GM19193 (cell line): ENCODE results near the gene BEND3.

Experiments
- POLR2A ChIP-seq: IDR thresholded peaks from 4 replicates; pipeline ENCODE4 v1.6.1; 2011; ENCODE audit not compliant: insufficient read depth, insufficient read length; ENCODE audit errors: extremely low read depth

The BEND3 gene

GRCh38 chr6:107123501-107123900 lies 8.2 kb upstream of the BEND3 start:
- no peak for TF ChIP-seq POLR2A

DNA sequence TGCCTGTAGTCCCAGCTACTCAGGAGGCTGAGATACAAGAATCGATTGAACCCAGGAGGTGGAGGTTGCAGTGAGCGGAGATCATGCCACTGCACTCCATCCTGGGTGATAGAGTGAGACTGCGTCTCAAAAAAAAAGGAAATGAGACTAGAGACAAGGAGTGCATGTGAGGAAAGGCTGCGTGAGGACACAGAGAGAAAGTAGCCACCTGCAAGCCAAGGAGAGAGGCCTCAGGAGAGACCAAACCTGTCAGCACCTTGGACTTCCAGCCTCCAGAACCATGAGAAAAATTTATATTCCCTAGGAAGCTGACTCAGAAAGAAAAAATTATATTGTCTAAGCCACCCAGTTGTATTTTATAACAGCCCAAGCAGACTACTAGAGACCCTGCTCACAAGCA lies 7.4 kb upstream of the BEND3 start:
- TF ChIP-seq POLR2A = no peak

DNA sequence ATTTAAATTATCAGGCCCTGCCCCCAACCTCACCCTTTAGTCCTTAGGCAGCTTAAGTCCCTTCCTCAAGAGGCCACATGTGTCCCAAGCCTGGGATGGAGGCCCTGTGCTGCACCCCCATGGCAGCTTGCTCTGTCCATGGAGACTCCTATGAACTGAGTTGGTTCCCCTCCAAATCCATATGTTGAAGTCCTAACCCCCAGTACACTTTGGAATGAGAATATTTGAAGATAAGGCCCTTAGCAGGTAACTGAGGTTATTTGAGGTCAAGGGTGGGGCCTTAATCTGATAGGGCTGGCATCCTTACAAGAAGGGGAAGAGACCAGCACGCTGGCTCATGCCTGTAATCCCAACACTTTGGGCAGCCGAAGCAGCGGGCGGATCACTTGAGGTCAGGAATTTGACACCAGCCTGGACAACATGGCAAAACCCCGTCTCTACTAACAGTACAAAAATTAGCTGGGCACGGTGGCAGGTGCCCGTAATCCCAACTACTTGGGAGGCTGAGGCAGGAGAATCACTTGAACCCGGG lies 6.7 kb upstream of the BEND3 start:
- TF ChIP-seq POLR2A = no peak

- TF ChIP-seq POLR2A = no peak
These were observed 6.0 kb upstream of the BEND3 start for GRCh38 chr6:107121266-107121665.

DNA sequence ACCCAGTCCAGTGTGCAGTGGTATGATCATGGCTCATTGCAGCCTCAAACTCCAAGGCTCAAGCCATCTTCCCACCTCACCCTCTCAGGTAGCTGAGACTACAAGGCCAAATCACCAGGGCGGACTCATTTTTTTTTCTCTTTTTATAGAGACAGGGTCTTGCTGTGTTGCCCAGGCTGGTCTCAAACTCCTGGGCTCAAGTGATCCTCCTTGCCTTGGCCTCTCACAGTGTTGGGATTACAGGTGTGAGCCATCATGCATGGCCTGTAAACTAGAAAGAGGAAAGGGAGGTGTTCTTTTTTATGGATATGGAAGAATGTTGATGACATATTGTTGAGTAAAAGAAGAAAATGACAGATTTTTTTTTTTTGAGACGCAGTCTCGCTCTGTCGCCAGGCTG lies 5.1 kb upstream of the BEND3 start:
- TF ChIP-seq POLR2A = no peak

- no peak for TF ChIP-seq POLR2A
These were observed 3.7 kb upstream of the BEND3 start for GRCh38 chr6:107118976-107119375.

DNA sequence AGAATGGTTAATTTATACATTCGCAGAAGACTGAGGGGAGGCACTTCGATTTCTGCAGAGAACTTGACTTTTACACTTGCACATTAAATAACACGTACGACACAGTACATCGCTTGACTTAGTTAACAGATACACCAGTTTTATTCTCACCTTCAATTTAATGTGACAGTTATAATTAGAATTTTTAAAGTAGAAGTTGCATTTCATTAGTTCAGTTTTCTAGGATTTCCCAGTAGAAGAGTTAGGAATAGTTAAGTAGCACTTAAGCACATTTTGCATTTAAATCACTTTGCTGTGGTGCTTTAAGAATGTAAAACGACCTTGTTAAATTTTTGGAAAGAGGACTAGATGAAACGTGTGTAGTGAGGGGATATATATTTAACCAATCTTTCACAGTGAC lies 1.6 kb upstream of the BEND3 start:
- TF ChIP-seq POLR2A = no peak

- no peak for TF ChIP-seq POLR2A
These were observed 1.1 kb upstream of the BEND3 start for GRCh38 chr6:107116328-107116892.

- no peak for TF ChIP-seq POLR2A
These were observed 496 bp upstream of the BEND3 start for GRCh38 chr6:107115695-107116327.

DNA sequence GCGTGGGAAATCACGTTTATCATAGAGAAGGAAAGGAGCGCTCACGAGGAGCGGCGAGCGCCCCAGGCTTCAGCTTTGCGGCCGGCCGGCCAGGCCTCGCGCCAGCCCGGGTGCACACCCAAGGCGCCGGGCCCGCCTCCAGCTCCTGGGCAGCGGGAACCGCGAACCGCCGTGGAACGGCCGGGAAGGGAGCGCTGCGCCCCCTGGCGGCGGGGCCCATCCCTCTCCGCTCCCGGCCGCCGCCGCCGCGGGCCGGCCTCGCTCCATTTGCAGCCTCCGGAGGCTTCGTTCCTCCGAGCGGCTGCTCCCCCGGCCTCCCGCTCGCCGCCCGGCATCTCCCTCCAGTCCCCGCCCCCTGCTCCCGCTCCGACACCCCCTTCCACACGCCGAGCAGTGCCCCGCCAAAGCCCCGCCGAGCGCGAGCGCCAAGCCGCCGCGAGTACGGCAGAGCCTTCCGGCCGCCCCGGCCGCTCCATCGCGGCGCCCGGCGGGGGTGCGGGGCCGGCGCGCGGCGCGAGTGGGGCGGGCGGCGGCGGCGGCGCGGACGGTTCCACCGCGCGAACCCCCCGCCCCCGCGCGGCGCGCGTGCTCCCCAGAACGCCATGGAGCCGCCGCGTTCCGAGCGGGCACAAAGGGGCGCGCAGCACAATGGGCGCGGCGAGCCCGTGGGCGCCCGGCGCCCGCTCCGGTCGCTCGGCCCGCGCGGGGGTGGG lies 946 bp downstream of the BEND3 start:
- peak; percentile 42 for TF ChIP-seq POLR2A

DNA sequence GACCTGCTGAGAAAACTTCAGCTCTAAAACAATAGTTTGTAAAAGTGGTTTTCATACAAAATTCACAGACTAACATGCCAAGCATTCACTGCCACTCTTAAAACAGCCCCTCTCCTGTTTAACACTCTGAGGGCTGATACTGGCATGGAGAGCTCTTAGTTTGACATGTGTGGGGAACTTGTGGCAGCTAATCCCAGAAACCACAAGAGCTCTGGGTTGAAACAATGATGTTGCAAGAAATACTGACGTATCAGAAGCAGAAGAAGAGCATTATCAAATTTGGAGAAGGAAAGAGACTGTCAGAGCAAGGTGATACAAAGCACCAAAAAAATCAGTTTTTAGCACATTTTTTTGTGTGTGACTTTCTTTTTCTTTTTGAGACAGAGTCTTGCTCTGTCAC lies 5.1 kb downstream of the BEND3 start:
- TF ChIP-seq POLR2A = no peak

DNA sequence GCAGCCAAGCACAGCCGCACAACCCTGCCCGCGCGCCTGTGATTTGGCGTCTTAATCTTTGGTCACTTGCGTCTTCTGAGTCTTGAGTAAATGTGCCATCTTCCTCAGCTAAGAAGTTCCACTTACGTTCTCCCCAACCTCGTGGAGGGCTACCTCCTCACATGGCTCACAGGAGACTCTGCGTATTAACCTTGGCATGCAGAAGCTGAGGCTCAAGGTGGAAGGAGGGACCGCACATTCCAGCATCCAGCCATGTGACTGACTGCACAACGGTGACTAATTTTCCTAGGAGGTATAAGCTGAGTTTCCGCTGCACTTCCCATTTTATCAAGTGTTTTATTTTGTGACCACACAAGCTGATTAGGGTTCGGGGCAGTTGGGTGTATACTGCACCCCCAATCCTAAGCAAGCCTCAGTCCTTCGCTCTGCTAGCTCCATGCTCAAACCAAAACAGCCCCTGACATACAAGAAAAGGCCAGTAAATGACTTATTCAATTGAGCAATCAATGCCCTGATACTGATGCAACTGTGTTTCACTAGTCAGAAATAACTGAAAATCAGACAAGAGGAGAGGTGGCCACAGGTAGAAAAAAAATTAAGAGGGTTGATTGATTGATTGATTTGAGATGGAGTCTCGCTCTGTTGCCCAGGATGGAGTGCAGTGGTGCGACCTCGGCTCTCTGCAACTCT lies 7.0 kb downstream of the BEND3 start:
- no peak for TF ChIP-seq POLR2A

GRCh38 chr6:107107791-107108190 lies 7.5 kb downstream of the BEND3 start:
- no peak for TF ChIP-seq POLR2A

DNA sequence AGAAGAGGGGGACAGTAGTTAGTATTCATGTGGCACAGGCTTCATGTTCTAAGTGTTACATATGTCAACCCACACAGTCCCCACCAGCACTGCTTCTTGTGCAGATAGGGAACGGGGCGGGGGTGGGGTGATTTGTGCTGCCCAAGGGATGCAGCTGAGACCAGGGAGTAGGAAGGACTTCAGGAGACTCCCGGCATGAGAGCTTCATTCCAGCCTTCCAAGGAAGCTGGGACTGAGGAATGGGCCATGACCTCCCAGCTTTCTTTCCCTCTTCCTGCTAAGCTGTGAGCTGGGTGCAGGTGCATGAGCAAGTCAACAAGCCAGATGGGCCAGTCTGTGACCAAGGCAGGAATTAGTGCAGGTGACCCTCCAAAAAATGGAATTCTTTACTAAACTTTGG lies 9.2 kb downstream of the BEND3 start:
- TF ChIP-seq POLR2A = no peak

- TF ChIP-seq POLR2A = no peak
These were observed 9.7 kb downstream of the BEND3 start for GRCh38 chr6:107105511-107106116.
